Measurements from ENCODE around the gene PPME1. TPM values are rescaled to one million over a fixed set of nuclear protein-coding genes. Genes with fewer than 3 reads are reported as not detected.
A peak's percentile ranks its signal among the peaks of the same experiment; 100 is the strongest.

The PPME1 gene
- total RNA-seq, 1 donor from 2014 or later, result 46.8 TPM

DNA sequence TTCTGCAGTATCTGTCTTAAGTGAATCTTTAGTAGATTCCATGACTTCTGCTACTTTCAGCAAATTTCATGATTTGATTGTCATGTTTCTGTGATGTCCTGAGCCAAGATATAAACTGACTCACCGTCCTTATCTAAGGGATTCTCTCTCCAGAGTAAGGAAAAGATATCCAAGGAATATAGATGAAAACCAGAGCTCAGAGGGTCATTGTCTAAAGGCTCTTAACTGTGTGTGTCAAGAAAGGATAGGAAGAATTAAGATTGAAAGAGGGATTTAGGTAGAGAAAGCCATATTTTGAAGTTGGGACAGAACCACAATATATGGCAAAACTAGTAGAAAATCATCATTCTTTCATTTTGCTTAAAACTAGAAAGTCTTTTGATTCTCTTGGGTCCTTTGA is 50.7 kb downstream of the PPME1 start:
- H3K4me3 ChIP-seq (ENCODE audit: low read depth, low read length), result no peak overlapping the region
- TF ChIP-seq, protein P1, sequence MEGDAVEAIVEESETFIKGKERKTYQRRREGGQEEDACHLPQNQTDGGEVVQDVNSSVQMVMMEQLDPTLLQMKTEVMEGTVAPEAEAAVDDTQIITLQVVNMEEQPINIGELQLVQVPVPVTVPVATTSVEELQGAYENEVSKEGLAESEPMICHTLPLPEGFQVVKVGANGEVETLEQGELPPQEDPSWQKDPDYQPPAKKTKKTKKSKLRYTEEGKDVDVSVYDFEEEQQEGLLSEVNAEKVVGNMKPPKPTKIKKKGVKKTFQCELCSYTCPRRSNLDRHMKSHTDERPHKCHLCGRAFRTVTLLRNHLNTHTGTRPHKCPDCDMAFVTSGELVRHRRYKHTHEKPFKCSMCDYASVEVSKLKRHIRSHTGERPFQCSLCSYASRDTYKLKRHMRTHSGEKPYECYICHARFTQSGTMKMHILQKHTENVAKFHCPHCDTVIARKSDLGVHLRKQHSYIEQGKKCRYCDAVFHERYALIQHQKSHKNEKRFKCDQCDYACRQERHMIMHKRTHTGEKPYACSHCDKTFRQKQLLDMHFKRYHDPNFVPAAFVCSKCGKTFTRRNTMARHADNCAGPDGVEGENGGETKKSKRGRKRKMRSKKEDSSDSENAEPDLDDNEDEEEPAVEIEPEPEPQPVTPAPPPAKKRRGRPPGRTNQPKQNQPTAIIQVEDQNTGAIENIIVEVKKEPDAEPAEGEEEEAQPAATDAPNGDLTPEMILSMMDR (conservative IDR thresholded peaks at IDR 0.05; ENCODE audit: low read depth, low read length), result no peak

DNA sequence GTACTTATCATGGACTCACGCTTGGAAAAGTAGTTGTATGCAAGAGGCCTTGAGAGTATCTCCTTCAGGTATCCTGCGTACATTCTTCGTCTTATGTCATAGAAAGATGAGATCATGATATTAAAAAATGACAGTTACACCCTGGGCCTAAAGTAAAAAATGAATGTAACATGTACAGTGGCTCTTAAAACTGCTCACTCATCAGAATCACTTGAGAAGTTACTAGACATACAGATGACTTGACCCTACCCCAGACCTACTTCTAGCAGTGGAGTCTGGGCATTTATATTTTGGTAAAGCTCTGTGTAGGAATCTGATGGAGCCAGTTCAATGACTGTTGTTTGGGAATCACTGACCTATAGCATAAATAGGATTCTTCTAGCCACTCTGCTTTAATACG is 54.5 kb downstream of the PPME1 start:
- DNase-seq (ENCODE audit: low read depth), result no peak
- no peak overlapping the region for H3K4me3 ChIP-seq (ENCODE audit: low read depth, low read length)
- TF ChIP-seq, protein P1 (conservative IDR thresholded peaks at IDR 0.05; ENCODE audit: low read depth, low read length), result no peak

More for the DNA sequence above, 50.7 kb downstream of the PPME1 start:
- DNase-seq (ENCODE audit: low read depth), result no peak

GRCh38 chr11:74226907-74227306 is 55.8 kb downstream of the PPME1 start:
- H3K4me3 ChIP-seq (ENCODE audit: low read depth, low read length), result no peak overlapping the region
- TF ChIP-seq, protein P1 (conservative IDR thresholded peaks at IDR 0.05; ENCODE audit: low read depth, low read length), result peak; percentile 14
- no peak for DNase-seq (ENCODE audit: low read depth)

DNA sequence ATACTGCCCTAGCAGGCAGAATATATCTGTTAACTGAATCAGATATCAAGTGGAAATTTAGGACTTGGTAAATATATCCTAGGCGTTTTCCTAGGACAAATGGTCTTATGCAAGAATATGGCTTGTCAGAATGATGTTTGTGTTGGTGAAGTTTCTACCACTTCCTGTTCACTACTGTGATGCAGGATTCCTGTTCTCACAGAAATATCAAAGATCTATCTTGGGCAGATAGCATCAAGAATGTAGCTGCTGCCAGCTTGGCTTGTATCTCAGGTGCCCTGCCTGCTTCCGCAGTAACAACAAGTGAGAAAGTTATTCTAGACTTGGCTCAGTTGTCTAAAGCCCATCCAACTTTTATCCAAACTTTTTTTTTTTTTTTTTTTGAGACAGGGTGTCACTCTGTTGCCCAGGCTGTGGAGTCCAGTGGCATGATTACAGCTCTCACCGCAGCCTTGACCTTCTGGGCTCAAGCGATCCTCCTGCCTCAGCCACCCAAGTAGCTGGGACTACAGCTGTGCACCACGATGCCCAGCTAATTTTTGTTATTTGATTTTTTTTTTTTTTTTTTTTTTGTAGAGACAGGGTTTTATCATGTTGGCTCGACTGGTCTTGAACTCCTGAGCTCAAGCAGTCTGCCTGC is 61.3 kb downstream of the PPME1 start:
- TF ChIP-seq, protein P1 (conservative IDR thresholded peaks at IDR 0.05; ENCODE audit: low read depth, low read length), result no peak
- no peak for DNase-seq (ENCODE audit: low read depth)
- no peak overlapping the region for H3K4me3 ChIP-seq (ENCODE audit: low read depth, low read length)

- TF ChIP-seq, protein P1 (conservative IDR thresholded peaks at IDR 0.05; ENCODE audit: low read depth, low read length), result no peak
- H3K4me3 ChIP-seq (ENCODE audit: low read depth, low read length), result no peak overlapping the region
- no peak for DNase-seq (ENCODE audit: low read depth)
Observed at GRCh38 chr11:74233683-74234082, 62.6 kb downstream of the PPME1 start.

GRCh38 chr11:74235121-74235520 is 64.0 kb downstream of the PPME1 start:
- TF ChIP-seq, protein P1 (conservative IDR thresholded peaks at IDR 0.05; ENCODE audit: low read depth, low read length), result no peak
- no peak overlapping the region for H3K4me3 ChIP-seq (ENCODE audit: low read depth, low read length)
- no peak for DNase-seq (ENCODE audit: low read depth)

GRCh38 chr11:74237541-74237940 is 66.5 kb downstream of the PPME1 start:
- no peak overlapping the region for H3K4me3 ChIP-seq (ENCODE audit: low read depth, low read length)
- DNase-seq (ENCODE audit: low read depth), result no peak
- TF ChIP-seq, protein P1 (conservative IDR thresholded peaks at IDR 0.05; ENCODE audit: low read depth, low read length), result no peak
